IMR-90 (cell line): Measurements from ENCODE around the gene HRH2. TPM values are rescaled to one million over a fixed set of nuclear protein-coding genes. Genes with fewer than 3 reads are reported as not detected.

Source experiments
- ATAC-seq: fragments of 200-7000 bp; cut with Tn5 transposase; 2 replicates; pipeline ENCODE4 v1.9.1; 2020; ENCODE audit warnings: low read depth, mild to moderate bottlenecking, moderate library complexity
- BruUV-seq: library from RNA; stranded (reverse); fragments of 400-500 nt; replicated peaks from 2 replicates; lab custom pipeline; 2021; lab: Mats Ljungman, UMichigan
- CTCF ChIA-PET: fragments of 300-600 bp; formaldehyde crosslinking; extraction: SDS; loops from one replicate; lab custom pipeline; 2021; ENCODE audit warnings: antibody characterized with exemption; lab: Yijun Ruan, JAX
- POLR2A ChIA-PET: fragments of 300-600 bp; sonication (Branson Sonifier 250); formaldehyde crosslinking; loops from one replicate; lab custom pipeline; 2022; ENCODE audit warnings: antibody characterized with exemption; ENCODE audit not compliant: unreplicated experiment; lab: Charles Lee
- DNase-seq: peaks from one replicate; pipeline ENCODE4 v3.0.0; 2013
- H2AFZ ChIP-seq: replicated peaks from 2 replicates; pipeline ENCODE3; 2013; ENCODE audit warnings: low read length, mild to moderate bottlenecking; ENCODE audit not compliant: poor library complexity
- H2AK5ac ChIP-seq: 2 replicates; pipeline ENCODE4 v1.6.1; 2013; ENCODE audit warnings: low read depth, low read length, inconsistent platforms
- H2AK9ac ChIP-seq: replicated peaks from 2 replicates; pipeline ENCODE3; 2013; ENCODE audit warnings: mild to moderate bottlenecking, low read depth, low read length, moderate library complexity; ENCODE audit not compliant: poor library complexity
- H2BK120ac ChIP-seq: 2 replicates; pipeline ENCODE4 v1.6.1; 2013; ENCODE audit warnings: low read depth, low read length, inconsistent platforms
- H2BK15ac ChIP-seq: 3 replicates; pipeline ENCODE4 v1.6.1; 2013; ENCODE audit warnings: low read depth, low read length, inconsistent platforms
- H2BK20ac ChIP-seq: 2 replicates; pipeline ENCODE4 v1.6.1; 2013; ENCODE audit warnings: low read depth, mild to moderate bottlenecking, inconsistent platforms, low read length, moderate library complexity
- H2BK5ac ChIP-seq: 2 replicates; pipeline ENCODE4 v1.6.1; 2013; ENCODE audit warnings: mild to moderate bottlenecking, low read depth, low read length, inconsistent platforms; ENCODE audit not compliant: poor library complexity, severe bottlenecking
- H3K14ac ChIP-seq: replicated peaks from 2 replicates; pipeline ENCODE4 v1.6.1; 2013; ENCODE audit warnings: low read depth, low read length, inconsistent platforms
- H3K18ac ChIP-seq: 2 replicates; pipeline ENCODE4 v1.6.1; 2013; ENCODE audit warnings: low read depth, low read length, control low read depth
- H3K23ac ChIP-seq: 2 replicates; pipeline ENCODE4 v1.6.1; 2013; ENCODE audit warnings: low read depth, low read length, inconsistent platforms
- H3K27ac ChIP-seq: 2 replicates; pipeline ENCODE4 v1.5.1; 2013; ENCODE audit warnings: mild to moderate bottlenecking, control low read depth, low read length; ENCODE audit not compliant: insufficient read depth
- H3K27me3 ChIP-seq: 2 replicates; pipeline ENCODE4 v1.6.1; 2013; ENCODE audit warnings: low read length; ENCODE audit not compliant: control insufficient read depth, insufficient read depth
- H3K36me3 ChIP-seq: 2 replicates; pipeline ENCODE4 v1.6.1; 2013; ENCODE audit warnings: low read length, mixed read lengths; ENCODE audit not compliant: control insufficient read depth, insufficient read depth
- H3K4ac ChIP-seq: 2 replicates; pipeline ENCODE4 v1.6.1; 2013; ENCODE audit warnings: low read depth, low read length, inconsistent platforms
- H3K4me1 ChIP-seq: 2 replicates; pipeline ENCODE4 v1.6.1; 2013; ENCODE audit warnings: low read length, mixed read lengths; ENCODE audit not compliant: control insufficient read depth, insufficient read depth
- H3K4me2 ChIP-seq: 2 replicates; pipeline ENCODE4 v1.6.1; 2013; ENCODE audit warnings: low read depth, mild to moderate bottlenecking, control low read depth, low read length, moderate library complexity
- H3K4me3 ChIP-seq: 2 replicates; pipeline ENCODE4 v1.5.1; 2013; ENCODE audit warnings: low read depth, mild to moderate bottlenecking, control low read depth, low read length, moderate library complexity; ENCODE audit not compliant: insufficient read depth
- H3K56ac ChIP-seq: 2 replicates; pipeline ENCODE4 v1.6.1; 2013; ENCODE audit warnings: low read length, inconsistent platforms; ENCODE audit not compliant: insufficient read depth; ENCODE audit errors: extremely low read depth
- H3K79me1 ChIP-seq, 2 experiments: 2 replicates each; pipeline ENCODE4 v1.6.1; 2013; ENCODE audit warnings: low read length in 2 of 2, inconsistent platforms in 1 of 2, low read depth in 1 of 2
- H3K9ac ChIP-seq: 2 replicates; pipeline ENCODE4 v1.6.1; 2013; ENCODE audit warnings: low read depth, low read length, control low read depth
- H3K9me1 ChIP-seq: 2 replicates; pipeline ENCODE4 v1.6.1; 2013; ENCODE audit warnings: low read length, inconsistent platforms; ENCODE audit not compliant: insufficient read depth
- H3K9me3 ChIP-seq: 2 replicates; pipeline ENCODE4 v1.6.1; 2013; ENCODE audit warnings: low read length; ENCODE audit not compliant: control insufficient read depth, insufficient read depth
- H4K20me1 ChIP-seq: 2 replicates; pipeline ENCODE4 v1.6.1; 2013; ENCODE audit warnings: low read length, inconsistent platforms; ENCODE audit not compliant: insufficient read depth
- H4K5ac ChIP-seq: 2 replicates; pipeline ENCODE4 v1.6.1; 2013; ENCODE audit warnings: mild to moderate bottlenecking, low read depth, low read length, control low read depth
- H4K8ac ChIP-seq, 2 experiments: 2 replicates each; pipeline ENCODE4 v1.6.1; 2013; ENCODE audit warnings: low read depth in 2 of 2, low read length in 2 of 2, control low read depth in 1 of 2, inconsistent platforms in 1 of 2
- H4K91ac ChIP-seq: 2 replicates; pipeline ENCODE4 v1.6.1; 2013; ENCODE audit warnings: low read depth, low read length, inconsistent platforms; ENCODE audit not compliant: insufficient read depth
- BHLHE40 ChIP-seq: fragments of 150-350 bp; IDR thresholded peaks from 2 replicates; pipeline ENCODE4 v1.6.1; 2016; ENCODE audit warnings: mild to moderate bottlenecking, low read depth, low read length
- CEBPB ChIP-seq: IDR thresholded peaks from 2 replicates; pipeline ENCODE4 v1.6.1; 2012; ENCODE audit warnings: low read depth, low read length, improper control_type of control experiment
- FOS ChIP-seq: fragments of 150-350 bp; IDR thresholded peaks from 2 replicates; pipeline ENCODE4 v1.6.1; 2016; ENCODE audit warnings: low read depth, low read length
- MAZ ChIP-seq: IDR thresholded peaks from 2 replicates; pipeline ENCODE4 v1.6.1; 2012; ENCODE audit warnings: low read depth, mild to moderate bottlenecking, low read length, improper control_type of control experiment, moderate library complexity, borderline replicate concordance
- MXI1 ChIP-seq: IDR thresholded peaks from 2 replicates; pipeline ENCODE4 v1.6.1; 2012; ENCODE audit warnings: low read depth, mild to moderate bottlenecking, low read length, moderate library complexity, borderline replicate concordance
- NFE2L2 ChIP-seq: fragments of 150-350 bp; IDR thresholded peaks from 2 replicates; pipeline ENCODE4 v1.6.1; 2016; ENCODE audit warnings: low read depth, mild to moderate bottlenecking, low read length
- POLR2A ChIP-seq: IDR thresholded peaks from 2 replicates; pipeline ENCODE4 v1.6.1; 2012; ENCODE audit warnings: mild to moderate bottlenecking, low read depth, low read length
- RCOR1 ChIP-seq: IDR thresholded peaks from 2 replicates; pipeline ENCODE4 v1.6.1; 2012; ENCODE audit warnings: mild to moderate bottlenecking, low read length, improper control_type of control experiment; ENCODE audit not compliant: insufficient replicate concordance
- RFX5 ChIP-seq: IDR thresholded peaks from 2 replicates; pipeline ENCODE4 v1.8.0; 2012; ENCODE audit warnings: low read depth, mild to moderate bottlenecking, low read length, moderate library complexity
- SMC3 ChIP-seq: fragments of 150-350 bp; IDR thresholded peaks from 2 replicates; pipeline ENCODE4 v1.6.1; 2016; ENCODE audit warnings: low read depth, mild to moderate bottlenecking, antibody characterized with exemption, low read length, moderate library complexity
- WGBS, 2 experiments: methylation state at CpG; one replicate each; pipeline versions ENCODE4 v1.1.5 to v1.1.7; 2013; ENCODE audit warnings: missing lambda C conversion rate in 2 of 2; ENCODE audit not compliant: insufficient read length in 1 of 2; ENCODE audit errors: extremely low coverage in 2 of 2; 5-methylcytosine and 5-hydroxymethylcytosine counted together
- dilution Hi-C: fragments of 300-500 bp; cut with HindIII; formaldehyde crosslinking; loops from one replicate; pipeline ENCODE4 v1.14.3; 2018; ENCODE audit warnings: low sequenced_read_pairs; ENCODE audit not compliant: unreplicated experiment
- in situ Hi-C: fragments of 300-500 bp; cut with MboI; formaldehyde crosslinking; loops from 3 replicates; pipeline ENCODE4 v1.14.3; 2019; ENCODE audit warnings: low sequenced_read_pairs, inconsistent platforms, mixed read lengths
- intact Hi-C: fragments of 100-400 bp; cut with micrococcal nuclease; formaldehyde crosslinking; loops from 2 replicates; pipeline ENCODE4 v1.10.0; 2022
- polyA plus RNA-seq, 3 experiments: library from polyadenylated mRNA; depleted of rRNA; stranded (reverse); fragments of >200 nt; gene quantifications; 2 replicates each; pipeline ENCODE4 v1.2.3, GENCODE V29; 2012; ENCODE audit warnings: low replicate concordance in 1 of 3
- total RNA-seq: library from RNA; depleted of rRNA; stranded (reverse); fragments of >200 nt; gene quantifications from 2 replicates; pipeline ENCODE4 v1.2.3, GENCODE V29; 2012

HRH2 gene
- total and polyA plus RNA-seq, 2 of the 4 experiments (the other 2 are of a cell fraction): not detected

- dilution Hi-C loops: no loop called here
- H3K9ac ChIP-seq: no peak overlapping the region
- no peak overlapping the region for H2AK5ac ChIP-seq
- H3K79me1 ChIP-seq: no peaks in the 10 kb centered on the region
- no peak overlapping the region for H3K4ac ChIP-seq
- H3K27ac ChIP-seq: no peak overlapping the region
- no peak overlapping the region for H4K5ac ChIP-seq
- BruUV-seq: no TSS peak
- CTCF ChIA-PET: no interaction called here
- H2BK15ac ChIP-seq: no peak overlapping the region
- in situ Hi-C loops: no loop called here
- no peak overlapping the region for H3K4me3 ChIP-seq
- POLR2A ChIA-PET: no interaction called here
- no peak overlapping the region for H2BK5ac ChIP-seq
- TF ChIP-seq RFX5 (no peak), FOS (no peak), MXI1 (no peak), NFE2L2 (no peak), MAZ (no peak), BHLHE40 (no peak), SMC3 (no peak), RCOR1 (no peak), POLR2A (no peak), CEBPB (no peak)
- no peaks in the 10 kb centered on the region for H3K9me1 ChIP-seq
- H3K56ac ChIP-seq: no peak overlapping the region
- ATAC-seq (no peak), DNase-seq (no peak)
- WGBS, 2 experiments: no CpG with 5 or more reads among the region's 1 CpG
- H2BK120ac ChIP-seq: no peak overlapping the region
- H3K4me1 ChIP-seq: no peaks in the 10 kb centered on the region
- H3K4me2 ChIP-seq: no peak overlapping the region
- H4K91ac ChIP-seq: no peak overlapping the region
- no peak overlapping the region for H4K8ac ChIP-seq
- H3K36me3 ChIP-seq: no peaks in the 10 kb centered on the region
- H4K20me1 ChIP-seq: no peaks in the 10 kb centered on the region
- no peak overlapping the region for H3K14ac ChIP-seq
- no peaks in the 10 kb centered on the region for H3K27me3 ChIP-seq
- no peak overlapping the region for H2BK20ac ChIP-seq
- H3K9me3 ChIP-seq: peaks cover 39% of the 10 kb centered on the region
- no peak overlapping the region for H3K23ac ChIP-seq
- no peak overlapping the region for H2AK9ac ChIP-seq
- H2AFZ ChIP-seq: no peak overlapping the region
- intact Hi-C loops: no loop called here
- H3K18ac ChIP-seq: no peak overlapping the region
These were observed 28.1 kb upstream of the HRH2 start for GRCh38 chr5:175629793-175630192.
